ENCODE results near the gene ATP8B4. TPM values are rescaled to one million over a fixed set of nuclear protein-coding genes. Genes with fewer than 3 reads are reported as not detected.

The ATP8B4 gene
- total RNA-seq, 6 donors from 2014 or later, result 2.2 to 9.4 (median 5.4) TPM

- Histone ChIP-seq H3K27me3 (no peaks in the 10 kb centered on the region), H3K4me3 (no peak overlapping the region), H3K36me3 (no peaks in the 10 kb centered on the region), H3K9me3 (no peaks in the 10 kb centered on the region), H3K27ac (peak overlapping the region in 1 of 4 donors; percentile 35), H3K4me1 (peaks cover 0 to 12% (median 3%) of the 10 kb centered on the region in 4 donors)
- 42 to 43% methylated on average over 5 of the region's 5 CpGs for WGBS, 2 donors
- ATAC-seq (ENCODE audit: low FRiP score in 2 of 2), result no peak
- DNase-seq, result no peak
- TF ChIP-seq EP300 (IDR thresholded peaks at IDR 0.05) (no peak), CTCF (IDR thresholded peaks at IDR 0.05) (no peak), POLR2AphosphoS5 (IDR thresholded peaks at IDR 0.05) (no peak), POLR2A (IDR thresholded peaks at IDR 0.05) (no peak)
Measured at GRCh38 chr15:50057905-50058639, 61.0 kb downstream of the ATP8B4 start.

DNA sequence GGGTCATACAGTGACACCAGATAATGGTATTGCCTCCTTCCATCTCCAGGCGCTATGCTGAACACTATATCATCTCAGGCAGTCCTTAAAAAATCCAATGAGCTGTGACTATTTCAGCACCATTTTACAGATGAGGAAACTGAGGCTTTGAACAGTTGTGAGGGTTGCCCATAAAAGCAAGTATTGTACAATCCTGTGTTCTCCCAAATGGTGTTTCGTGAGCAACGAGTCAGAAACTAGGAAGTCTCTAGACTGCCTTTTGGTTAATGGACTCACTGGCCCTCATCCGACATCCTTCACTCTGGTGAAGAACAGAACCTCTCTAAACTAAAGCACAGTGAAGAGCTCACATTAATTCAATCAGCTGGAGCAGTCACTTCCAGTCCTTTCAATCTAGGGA, 61.8 kb downstream of the ATP8B4 start:
- Histone ChIP-seq H3K36me3 (no peaks in the 10 kb centered on the region), H3K9me3 (no peaks in the 10 kb centered on the region), H3K4me1 (peaks cover 0 to 15% (median 3%) of the 10 kb centered on the region in 4 donors), H3K27me3 (no peaks in the 10 kb centered on the region), H3K27ac (no peak overlapping the region), H3K4me3 (no peak overlapping the region)
- WGBS, 2 donors, result 87 to 89% methylated on average over 4 of the region's 4 CpGs
- no peak for ATAC-seq (ENCODE audit: low FRiP score in 2 of 2)
- no peak for DNase-seq
- TF ChIP-seq CTCF (IDR thresholded peaks at IDR 0.05) (no peak), POLR2A (IDR thresholded peaks at IDR 0.05) (no peak)

DNA sequence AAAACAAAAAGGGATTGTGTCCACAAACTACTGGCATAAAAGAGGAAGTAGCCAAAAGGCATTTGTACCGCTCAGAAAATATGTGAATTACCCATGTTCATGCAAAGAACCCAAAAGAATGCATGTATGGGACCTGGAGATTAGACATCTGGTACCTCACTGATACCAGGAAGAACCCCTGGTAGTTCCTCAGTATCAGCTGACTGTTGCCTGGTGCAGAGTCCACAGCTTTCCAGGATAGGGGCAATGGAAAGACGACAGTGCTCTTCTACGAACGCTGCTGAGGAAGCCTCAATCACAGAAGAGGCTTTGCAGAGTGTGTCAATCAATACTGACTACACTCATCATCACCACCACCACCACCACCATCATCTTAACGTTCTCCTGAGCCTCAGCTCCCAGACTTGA, 63.3 kb downstream of the ATP8B4 start:
- Histone ChIP-seq H3K4me3 (no peak overlapping the region), H3K4me1 (peaks cover 0 to 15% (median 3%) of the 10 kb centered on the region in 4 donors), H3K27me3 (no peaks in the 10 kb centered on the region), H3K9me3 (no peaks in the 10 kb centered on the region), H3K36me3 (no peaks in the 10 kb centered on the region), H3K27ac (peak overlapping the region in 3 of 4 donors; percentile 54 to 60 (median 55))
- TF ChIP-seq POLR2A (IDR thresholded peaks at IDR 0.05) (no peak), CTCF (IDR thresholded peaks at IDR 0.05) (no peak), EP300 (IDR thresholded peaks at IDR 0.05) (no peak), POLR2AphosphoS5 (IDR thresholded peaks at IDR 0.05) (no peak)
- DNase-seq (no peak), ATAC-seq (ENCODE audit: low FRiP score in 2 of 2) (peak in 1 of 2 donors; percentile 5)
- WGBS, 2 donors, result 70 to 79% methylated on average over 5 of the region's 5 CpGs

DNA sequence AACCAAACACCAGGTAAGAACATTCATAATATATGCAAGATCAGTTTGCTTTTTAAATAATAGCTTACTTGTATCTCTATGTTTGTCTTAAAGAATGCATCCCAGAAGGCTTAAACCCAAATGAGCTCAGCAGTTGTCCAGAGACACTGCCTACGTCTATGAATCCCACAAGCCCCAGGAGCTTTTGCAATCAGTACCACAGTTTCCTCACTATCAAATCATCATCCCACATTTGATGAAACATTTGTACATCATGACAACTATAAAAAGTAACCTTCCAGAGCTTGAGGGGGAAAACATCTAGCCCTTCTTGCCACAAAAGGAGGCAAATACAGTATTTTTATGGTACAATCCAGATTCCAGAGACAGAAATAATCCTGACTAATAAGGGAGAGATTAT, 63.7 kb downstream of the ATP8B4 start:
- peak overlapping the region; percentile 54 to 60 (median 54) for H3K27ac ChIP-seq
- peak in 1 of 4 donors; percentile 9 for TF ChIP-seq POLR2A (IDR thresholded peaks at IDR 0.05)
- no peak for TF ChIP-seq CTCF (IDR thresholded peaks at IDR 0.05)
- no peak for TF ChIP-seq EP300 (IDR thresholded peaks at IDR 0.05)
- H3K4me3 ChIP-seq, result no peak overlapping the region
- H3K4me1 ChIP-seq, result peaks cover 0 to 15% (median 3%) of the 10 kb centered on the region in 4 donors
- DNase-seq, result no peak
- WGBS, 2 donors, result 41 to 44% methylated on average over 1 of the region's 1 CpG
- H3K36me3 ChIP-seq, result no peaks in the 10 kb centered on the region
- peak in 1 of 2 donors; percentile 85 for ATAC-seq (ENCODE audit: low FRiP score in 2 of 2)
- H3K27me3 ChIP-seq, result no peaks in the 10 kb centered on the region
- H3K9me3 ChIP-seq, result no peaks in the 10 kb centered on the region

All from upper lobe of left lung (tissue), 6 donors.